HEK293 (cell line): Measurements from ENCODE around the gene TXNRD2.

Experiments used
- CTCF ChIA-PET: fragments of 350-600 bp; formaldehyde crosslinking; extraction: SDS; loops from one replicate; lab custom pipeline; 2021; ENCODE audit warnings: antibody characterized with exemption; lab: Yijun Ruan, JAX
- POLR2A ChIA-PET: fragments of 300-600 bp; formaldehyde crosslinking; extraction: SDS; loops from one replicate; lab custom pipeline; 2020; ENCODE audit warnings: antibody characterized with exemption, inconsistent platforms; lab: Yijun Ruan, JAX
- H3K27ac ChIP-seq: fragments of 200-500 bp; sonication (Bioruptor generic); 2 replicates; pipeline ENCODE4 v1.5.1; 2014; ENCODE audit warnings: low read depth, low read length, control low read depth, inconsistent platforms; ENCODE audit errors: extremely low read depth
- H3K36me3 ChIP-seq, 2 experiments: fragments of 200-500 bp in 1 of 2; sonication (Bioruptor generic) in 1 of 2; 1 replicate in 1 of 2; 2 replicates in 1 of 2; pipeline ENCODE4 v1.5.1; 2014 to 2017; ENCODE audit warnings: inconsistent platforms in 2 of 2, low read length in 2 of 2; ENCODE audit not compliant: control insufficient read depth in 2 of 2, insufficient read depth in 1 of 2
- H3K4me1 ChIP-seq: fragments of 200-500 bp; sonication (Bioruptor generic); 2 replicates; pipeline ENCODE4 v1.5.1; 2014; ENCODE audit warnings: mild to moderate bottlenecking, low read length, inconsistent platforms; ENCODE audit not compliant: control insufficient read depth, insufficient read depth
- H3K4me3 ChIP-seq: 2 replicates; pipeline ENCODE4 v1.5.1; 2011; ENCODE audit warnings: low read depth, mild to moderate bottlenecking, control low read depth, low read length, moderate library complexity
- H3K9me3 ChIP-seq: fragments of 200-500 bp; sonication (Bioruptor generic); 2 replicates; pipeline ENCODE4 v1.5.1; 2014; ENCODE audit warnings: low read depth, low read length, inconsistent platforms; ENCODE audit not compliant: control insufficient read depth, insufficient read depth
- GFI1B ChIP-seq: fragments of 450-650 bp; formaldehyde crosslinking; IDR thresholded peaks from 2 replicates; pipeline ENCODE4 v1.5.1; 2016; ENCODE audit warnings: missing biosample characterization, missing genetic modification characterization
- GLI2 ChIP-seq: fragments of 450-650 bp; formaldehyde crosslinking; IDR thresholded peaks from 2 replicates; pipeline ENCODE4; 2017; ENCODE audit warnings: missing biosample characterization, missing genetic modification characterization, low read depth, borderline replicate concordance
- IKZF3 ChIP-seq: fragments of 450-650 bp; IDR thresholded peaks from 2 replicates; pipeline ENCODE4 v1.5.0; 2018; ENCODE audit warnings: missing biosample characterization, mild to moderate bottlenecking, missing genetic modification characterization, moderate library complexity
- KLF9 ChIP-seq: fragments of 450-650 bp; formaldehyde crosslinking; IDR thresholded peaks from 2 replicates; pipeline ENCODE4 v1.5.1; 2016; ENCODE audit warnings: missing biosample characterization, missing genetic modification characterization, low read depth
- MZF1 ChIP-seq: fragments of 450-650 bp; formaldehyde crosslinking; IDR thresholded peaks from 2 replicates; pipeline ENCODE4 v1.5.1; 2017; ENCODE audit warnings: missing biosample characterization, missing genetic modification characterization, borderline replicate concordance
- PRDM2 ChIP-seq: fragments of 450-650 bp; formaldehyde crosslinking; IDR thresholded peaks from 2 replicates; pipeline ENCODE4 v1.5.1; 2016; ENCODE audit warnings: missing biosample characterization, missing genetic modification characterization, borderline replicate concordance
- RBAK ChIP-seq: fragments of 450-650 bp; formaldehyde crosslinking; IDR thresholded peaks from 2 replicates; pipeline ENCODE4 v1.5.1; 2016; ENCODE audit warnings: missing biosample characterization, missing genetic modification characterization
- REST ChIP-seq: fragments of 450-650 bp; formaldehyde crosslinking; IDR thresholded peaks from 2 replicates; pipeline ENCODE4 v1.5.1; 2016; ENCODE audit warnings: missing biosample characterization, missing genetic modification characterization
- SCRT2 ChIP-seq: fragments of 450-650 bp; formaldehyde crosslinking; IDR thresholded peaks from 2 replicates; pipeline ENCODE4 v1.5.1; 2016; ENCODE audit warnings: missing biosample characterization, missing genetic modification characterization
- YY2 ChIP-seq: fragments of 450-650 bp; formaldehyde crosslinking; IDR thresholded peaks from 2 replicates; pipeline ENCODE4 v1.5.1; 2016; ENCODE audit warnings: missing biosample characterization, missing genetic modification characterization
- ZBTB21 ChIP-seq: fragments of 450-650 bp; formaldehyde crosslinking; IDR thresholded peaks from 2 replicates; pipeline ENCODE4 v1.5.1; 2017; ENCODE audit warnings: missing biosample characterization, missing genetic modification characterization
- ZFHX2 ChIP-seq: fragments of 450-650 bp; formaldehyde crosslinking; conservative IDR thresholded peaks from 2 replicates; pipeline ENCODE4 v1.5.1; 2016; ENCODE audit warnings: missing biosample characterization, missing genetic modification characterization
- ZNF112 ChIP-seq: fragments of 450-650 bp; formaldehyde crosslinking; IDR thresholded peaks from 2 replicates; pipeline ENCODE4 v1.5.0; 2017; ENCODE audit warnings: missing biosample characterization, missing genetic modification characterization
- ZNF114 ChIP-seq: fragments of 450-650 bp; formaldehyde crosslinking; IDR thresholded peaks from 2 replicates; pipeline ENCODE4 v1.5.0; 2017; ENCODE audit warnings: missing biosample characterization, missing genetic modification characterization
- ZNF174 ChIP-seq: fragments of 450-650 bp; formaldehyde crosslinking; IDR thresholded peaks from 2 replicates; pipeline ENCODE4 v1.5.0; 2017; ENCODE audit warnings: missing biosample characterization, mild to moderate bottlenecking, missing genetic modification characterization
- ZNF544 ChIP-seq: fragments of 450-650 bp; formaldehyde crosslinking; IDR thresholded peaks from 2 replicates; pipeline ENCODE4 v1.5.0; 2017; ENCODE audit warnings: missing biosample characterization, missing genetic modification characterization
- ZNF558 ChIP-seq: fragments of 450-650 bp; formaldehyde crosslinking; IDR thresholded peaks from 2 replicates; pipeline ENCODE4 v1.5.1; 2016; ENCODE audit warnings: missing biosample characterization, missing genetic modification characterization
- ZNF629 ChIP-seq: fragments of 450-650 bp; formaldehyde crosslinking; IDR thresholded peaks from 2 replicates; pipeline ENCODE4 v1.5.1; 2017; ENCODE audit warnings: missing biosample characterization, missing genetic modification characterization
- ZNF704 ChIP-seq: fragments of 450-650 bp; formaldehyde crosslinking; IDR thresholded peaks from 2 replicates; pipeline ENCODE4 v1.5.1; 2016; ENCODE audit warnings: missing biosample characterization, missing genetic modification characterization
- ZSCAN4 ChIP-seq: fragments of 450-650 bp; formaldehyde crosslinking; IDR thresholded peaks from 2 replicates; pipeline ENCODE4 v1.5.1; 2017; ENCODE audit warnings: missing biosample characterization, missing genetic modification characterization

The TXNRD2 gene

GRCh38 chr22:19874307-19875060, 67.1 kb downstream of the TXNRD2 start (continued):
- no peak for TF ChIP-seq PRDM2 (tag by site-specific recombination)
- peak; percentile 88 for TF ChIP-seq SCRT2 (tag by site-specific recombination)
- no peak for TF ChIP-seq ZNF174 (tag by site-specific recombination)
- TF ChIP-seq ZFHX2 (tag by site-specific recombination), result peak; percentile 99
- no peak for TF ChIP-seq ZNF704 (tag by site-specific recombination)
- no peak for TF ChIP-seq GLI2
- TF ChIP-seq IKZF3 (tag by site-specific recombination), result no peak
- TF ChIP-seq RBAK, result no peak
- no peak for TF ChIP-seq ZNF114 (tag by site-specific recombination)
- no peak for TF ChIP-seq ZNF629 (tag by site-specific recombination)
- TF ChIP-seq REST (tag by site-specific recombination), result no peak
- TF ChIP-seq ZNF544 (tag by site-specific recombination), result no peak

- Histone ChIP-seq H3K36me3 (no peaks in the 10 kb centered on the region), H3K4me1 (peaks cover 21% of the 10 kb centered on the region), H3K27ac (peak overlapping the region; percentile 58; the same call in 1 of the 2 replicates), H3K9me3 (no peaks in the 10 kb centered on the region), H3K4me3 (no peak overlapping the region)
- POLR2A ChIA-PET, result interaction anchor here (1.2 kb wide), 1 partner anchor 20 kb away, joined by 5 read pairs; the partner anchor contains the start of genes GNB1L and RTL10
- TF ChIP-seq YY2 (tag by site-specific recombination) (no peak), MZF1 (tag by site-specific recombination) (no peak), ZNF558 (tag by site-specific recombination) (no peak), GFI1B (tag by site-specific recombination) (no peak), ZBTB21 (tag by site-specific recombination) (no peak), ZSCAN4 (tag by site-specific recombination) (no peak), KLF9 (tag by site-specific recombination) (no peak), ZNF112 (tag by site-specific recombination) (no peak)
- TF ChIP-seq, all 188 proteins: peak for 0
- CTCF ChIA-PET, result interaction anchor here (0.9 to 1.2 kb wide), 2 partner anchors 36 to 144 kb away, joined by 3 to 6 read pairs; no protein-coding TSS in a partner anchor
Measured at GRCh38 chr22:19873960-19874306, 67.7 kb downstream of the TXNRD2 start.
